M059J (cell line): Measurements from ENCODE around the gene NAA50. TPM values are rescaled to one million over a fixed set of nuclear protein-coding genes. Genes with fewer than 3 reads are reported as not detected.

Experiments
- DNase-seq: peaks from one replicate; pipeline ENCODE4 v3.0.0-alpha.2; 2012; ENCODE audit warnings: low read depth
- total RNA-seq: library from RNA; depleted of rRNA; stranded (reverse); fragments of >200 nt; shearing (Covaris generic); gene quantifications from 2 replicates; pipeline ENCODE4 v1.2.3, GENCODE V29; 2014

Gene NAA50
- total RNA-seq, 1 experiment from 2014 or later: 303 TPM

GRCh38 chr3:113743006-113743630, 2.9 kb downstream of the NAA50 start:
- DNase-seq: no peak

- no peak for DNase-seq
Measured at GRCh38 chr3:113741620-113742019, 4.4 kb downstream of the NAA50 start.

- no peak for DNase-seq
Measured at GRCh38 chr3:113741086-113741485, 5.0 kb downstream of the NAA50 start.

- peak; percentile 76 for DNase-seq
Measured at GRCh38 chr3:113736548-113737089, 9.4 kb downstream of the NAA50 start.

GRCh38 chr3:113731694-113732093, 14.4 kb downstream of the NAA50 start:
- no peak for DNase-seq

- no peak for DNase-seq
Measured at GRCh38 chr3:113730550-113730949, 15.5 kb downstream of the NAA50 start.

GRCh38 chr3:113728661-113729060, 17.4 kb downstream of the NAA50 start:
- no peak for DNase-seq

GRCh38 chr3:113721636-113722035, 24.4 kb downstream of the NAA50 start:
- no peak for DNase-seq

- DNase-seq: no peak
Measured at GRCh38 chr3:113719758-113720157, 26.3 kb downstream of the NAA50 start.

- DNase-seq: no peak
Measured at GRCh38 chr3:113719294-113719693, 26.8 kb downstream of the NAA50 start.

- DNase-seq: no peak
Measured at GRCh38 chr3:113717818-113718217, 28.2 kb downstream of the NAA50 start.

GRCh38 chr3:113717308-113717707, 28.7 kb downstream of the NAA50 start:
- no peak for DNase-seq

GRCh38 chr3:113714702-113715101, 31.3 kb downstream of the NAA50 start:
- no peak for DNase-seq

- no peak for DNase-seq
Measured at GRCh38 chr3:113712129-113712528, 33.9 kb downstream of the NAA50 start.

GRCh38 chr3:113707835-113708234, 38.2 kb downstream of the NAA50 start:
- DNase-seq: no peak

GRCh38 chr3:113698956-113699355, 47.1 kb downstream of the NAA50 start:
- peak; percentile 37 for DNase-seq

- no peak for DNase-seq
Measured at GRCh38 chr3:113698213-113698742, 47.8 kb downstream of the NAA50 start.

- DNase-seq: peak; percentile 42
Measured at GRCh38 chr3:113697500-113698090, 48.5 kb downstream of the NAA50 start.

GRCh38 chr3:113696658-113697499, 49.2 kb downstream of the NAA50 start:
- peak; percentile 100 for DNase-seq

- DNase-seq: peak; percentile 62
Measured at GRCh38 chr3:113695786-113696645, 50.0 kb downstream of the NAA50 start, which contains the start of gene USF3. TSS of gene USF3 (minus strand) at chr3:113696642. CDS start at chr3:113674878, 21,764 bp downstream.

- no peak for DNase-seq
Measured at GRCh38 chr3:113695431-113695785, 50.6 kb downstream of the NAA50 start.
